ENCODE measurements around the gene TRAF3. TPM values are rescaled to one million over a fixed set of nuclear protein-coding genes. Genes with fewer than 3 reads are reported as not detected.

TRAF3 gene
- total RNA-seq, 1 donor from 2014 or later, result 16.7 TPM

- no peaks in the 10 kb centered on the region for H3K36me3 Mint-ChIP-seq (ENCODE audit: unreplicated experiment)
- TF ChIP-seq CTCF (IDR thresholded peaks at IDR 0.05; ENCODE audit: partially characterized antibody, unreplicated experiment), result no peak
- DNase-seq, result no peak
- peaks cover 14% of the 10 kb centered on the region for H3K4me1 Mint-ChIP-seq (ENCODE audit: low read depth, unreplicated experiment)
- H3K27ac Mint-ChIP-seq (ENCODE audit: unreplicated experiment), result no peak overlapping the region
- H3K4me3 Mint-ChIP-seq (ENCODE audit: unreplicated experiment), result no peak overlapping the region
- H3K27me3 Mint-ChIP-seq (ENCODE audit: unreplicated experiment), result peaks cover 7% of the 10 kb centered on the region
- no peaks in the 10 kb centered on the region for H3K9me3 Mint-ChIP-seq (ENCODE audit: unreplicated experiment)
Measured at GRCh38 chr14:102867826-102868580, 90.8 kb downstream of the TRAF3 start.

GRCh38 chr14:102868956-102869547 lies 91.8 kb downstream of the TRAF3 start:
- no peak overlapping the region for H3K4me3 Mint-ChIP-seq (ENCODE audit: unreplicated experiment)
- DNase-seq, result no peak
- no peaks in the 10 kb centered on the region for H3K36me3 Mint-ChIP-seq (ENCODE audit: unreplicated experiment)
- peaks cover 9% of the 10 kb centered on the region for H3K4me1 Mint-ChIP-seq (ENCODE audit: low read depth, unreplicated experiment)
- no peak overlapping the region for H3K27ac Mint-ChIP-seq (ENCODE audit: unreplicated experiment)
- no peaks in the 10 kb centered on the region for H3K9me3 Mint-ChIP-seq (ENCODE audit: unreplicated experiment)
- no peak for TF ChIP-seq CTCF (IDR thresholded peaks at IDR 0.05; ENCODE audit: partially characterized antibody, unreplicated experiment)
- H3K27me3 Mint-ChIP-seq (ENCODE audit: unreplicated experiment), result peaks cover 8% of the 10 kb centered on the region

- peaks cover 3% of the 10 kb centered on the region for H3K9me3 Mint-ChIP-seq (ENCODE audit: unreplicated experiment)
Measured at GRCh38 chr14:102870246-102870645, 93.0 kb downstream of the TRAF3 start.

GRCh38 chr14:102870994-102871831 lies 94.0 kb downstream of the TRAF3 start:
- peaks cover 18% of the 10 kb centered on the region for H3K4me1 Mint-ChIP-seq (ENCODE audit: low read depth, unreplicated experiment)
- no peaks in the 10 kb centered on the region for H3K36me3 Mint-ChIP-seq (ENCODE audit: unreplicated experiment)
- H3K9me3 Mint-ChIP-seq (ENCODE audit: unreplicated experiment), result peaks cover 3% of the 10 kb centered on the region
- H3K4me3 Mint-ChIP-seq (ENCODE audit: unreplicated experiment), result no peak overlapping the region
- no peak overlapping the region for H3K27ac Mint-ChIP-seq (ENCODE audit: unreplicated experiment)
- no peak for TF ChIP-seq CTCF (IDR thresholded peaks at IDR 0.05; ENCODE audit: partially characterized antibody, unreplicated experiment)
- no peak for DNase-seq
- peaks cover 9% of the 10 kb centered on the region for H3K27me3 Mint-ChIP-seq (ENCODE audit: unreplicated experiment)

More at GRCh38 chr14:102870246-102870645, 93.0 kb downstream of the TRAF3 start:
- Mint-ChIP-seq H3K4me3 (ENCODE audit: unreplicated experiment) (no peak overlapping the region), H3K36me3 (ENCODE audit: unreplicated experiment) (no peaks in the 10 kb centered on the region), H3K27ac (ENCODE audit: unreplicated experiment) (no peak overlapping the region), H3K27me3 (ENCODE audit: unreplicated experiment) (peaks cover 11% of the 10 kb centered on the region), H3K4me1 (ENCODE audit: low read depth, unreplicated experiment) (peaks cover 14% of the 10 kb centered on the region)
- no peak for TF ChIP-seq CTCF (IDR thresholded peaks at IDR 0.05; ENCODE audit: partially characterized antibody, unreplicated experiment)
- DNase-seq, result no peak
